H1 (cell line): ENCODE results near the gene HPN. TPM values are rescaled to one million over a fixed set of nuclear protein-coding genes. Genes with fewer than 3 reads are reported as not detected.

Experiments used
- CTCF ChIA-PET: fragments of 300-600 bp; sonication (Branson Sonifier 250); formaldehyde crosslinking; loops from one replicate; lab custom pipeline; 2021; ENCODE audit not compliant: partially characterized antibody; lab: Charles Lee
- POLR2A ChIA-PET: fragments of 300-600 bp; sonication (Branson Sonifier 250); formaldehyde crosslinking; loops from one replicate; lab custom pipeline; 2021; ENCODE audit warnings: inconsistent platforms; ENCODE audit not compliant: partially characterized antibody; lab: Charles Lee
- DNase-seq, 2 experiments: peaks; one replicate each; pipeline versions ENCODE4 v3.0.0 to v3.0.0-alpha.2; 2010 to 2022; ENCODE audit warnings: low spot score in 2 of 2, low read depth in 1 of 2, mixed read lengths in 1 of 2
- FAIRE-seq: peaks from 2 replicates; lab custom pipeline; 2011; peaks lifted over from hg19 to GRCh38; lab: Jason Lieb, UNC
- H2AFZ ChIP-seq: 2 replicates; pipeline ENCODE4 v1.8.1; 2012; ENCODE audit warnings: low read length, inconsistent platforms
- H2AK5ac ChIP-seq: 2 replicates; pipeline ENCODE4 v1.6.1; 2013; ENCODE audit warnings: low read depth, low read length
- H2BK120ac ChIP-seq: replicated peaks from 2 replicates; pipeline ENCODE3; 2013; ENCODE audit warnings: low read depth, low read length, inconsistent platforms
- H2BK12ac ChIP-seq: 2 replicates; pipeline ENCODE4 v1.6.1; 2013; ENCODE audit warnings: low read depth, low read length
- H2BK15ac ChIP-seq: 2 replicates; pipeline ENCODE4 v1.6.1; 2013; ENCODE audit warnings: low read length
- H2BK20ac ChIP-seq: 2 replicates; pipeline ENCODE4 v1.6.1; 2013; ENCODE audit warnings: low read length
- H2BK5ac ChIP-seq: 2 replicates; pipeline ENCODE4 v1.6.1; 2013; ENCODE audit warnings: low read depth, low read length
- H3K14ac ChIP-seq: 2 replicates; pipeline ENCODE4 v1.6.1; 2013; ENCODE audit warnings: inconsistent platforms; ENCODE audit not compliant: insufficient read length
- H3K18ac ChIP-seq: 2 replicates; pipeline ENCODE4 v1.6.1; 2013; ENCODE audit warnings: low read length; ENCODE audit errors: extremely low read depth
- H3K23ac ChIP-seq: 2 replicates; pipeline ENCODE4 v1.6.1; 2013; ENCODE audit warnings: inconsistent platforms; ENCODE audit not compliant: insufficient read length
- H3K23me2 ChIP-seq: 2 replicates; pipeline ENCODE4 v1.6.1; 2013; ENCODE audit warnings: low read depth, low read length
- H3K27ac ChIP-seq: 2 replicates; pipeline ENCODE4 v1.6.1; 2011; ENCODE audit warnings: low read depth, low read length, inconsistent platforms
- H3K27me3 ChIP-seq, 4 experiments: replicated peaks in 1 of 4; 1 replicate in 1 of 4; 2 replicates in 3 of 4; pipeline versions ENCODE4 v1.6.1 to v1.8.1; 2011 to 2013; ENCODE audit warnings: low read length in 3 of 4, mild to moderate bottlenecking in 3 of 4, inconsistent platforms in 2 of 4, mixed read lengths in 2 of 4, moderate library complexity in 1 of 4; ENCODE audit not compliant: control insufficient read depth in 3 of 4, insufficient read depth in 3 of 4; ENCODE audit errors: extremely low read depth in 1 of 4
- H3K36me3 ChIP-seq, 4 experiments: 2 replicates each; pipeline versions ENCODE4 v1.6.1 to v1.8.1; 2011 to 2013; ENCODE audit warnings: mild to moderate bottlenecking in 4 of 4, low read length in 3 of 4, moderate library complexity in 2 of 4, control low read depth in 1 of 4, inconsistent platforms in 1 of 4; ENCODE audit not compliant: insufficient read depth in 4 of 4, control insufficient read depth in 2 of 4
- H3K4ac ChIP-seq: replicated peaks from 2 replicates; pipeline ENCODE3; 2013; ENCODE audit warnings: low read length, low read depth, mixed read lengths, inconsistent platforms; ENCODE audit not compliant: insufficient read length
- H3K4me1 ChIP-seq, 4 experiments: replicated peaks in 1 of 4; 1 replicate in 1 of 4; 2 replicates in 3 of 4; pipeline versions ENCODE4 v1.6.1 to v1.8.1; 2011 to 2013; ENCODE audit warnings: low read length in 3 of 4, inconsistent platforms in 2 of 4, mixed read lengths in 1 of 4; ENCODE audit not compliant: insufficient read depth in 4 of 4, control insufficient read depth in 3 of 4
- H3K4me2 ChIP-seq, 2 experiments: 2 replicates each; pipeline versions ENCODE4 v1.6.1 to v1.8.1; 2011 to 2013; ENCODE audit warnings: low read depth in 2 of 2, low read length in 2 of 2, control low read depth in 1 of 2, inconsistent platforms in 1 of 2, mild to moderate bottlenecking in 1 of 2; ENCODE audit not compliant: insufficient read depth in 1 of 2
- H3K4me3 ChIP-seq, 4 experiments: fragments of 200-600, 300-600 bp in 1 of 4; sonication (generic), shearing (Covaris generic), sonication (Bioruptor Twin) in 1 of 4; 2 replicates each; pipeline versions ENCODE4 v1.5.1 to v1.8.1; 2011 to 2016; ENCODE audit warnings: low read length in 4 of 4, low read depth in 3 of 4, control low read depth in 2 of 4, inconsistent platforms in 2 of 4, mild to moderate bottlenecking in 2 of 4, mixed read lengths in 1 of 4, moderate library complexity in 1 of 4; ENCODE audit not compliant: insufficient read depth in 2 of 4; ENCODE audit errors: extremely low read depth in 1 of 4
- H3K56ac ChIP-seq: replicated peaks from 2 replicates; pipeline ENCODE3; 2013; ENCODE audit warnings: low read depth, mild to moderate bottlenecking, mixed read lengths, low read length, inconsistent platforms; ENCODE audit not compliant: insufficient read length
- H3K79me1 ChIP-seq: 2 replicates; pipeline ENCODE4 v1.6.1; 2013; ENCODE audit warnings: low read depth, low read length, control low read depth
- H3K79me2 ChIP-seq, 2 experiments: 2 replicates each; pipeline versions ENCODE4 v1.6.1 to v1.8.1; 2012 to 2013; ENCODE audit warnings: low read length in 2 of 2, mild to moderate bottlenecking in 2 of 2, inconsistent platforms in 1 of 2; ENCODE audit not compliant: insufficient read depth in 2 of 2, control insufficient read depth in 1 of 2
- H3K9ac ChIP-seq, 4 experiments: replicated peaks in 1 of 4; 1 replicate in 1 of 4; 2 replicates in 3 of 4; pipeline versions ENCODE4 v1.6.1 to v1.8.1; 2011 to 2013; ENCODE audit warnings: low read depth in 3 of 4, low read length in 3 of 4, control low read depth in 2 of 4, mild to moderate bottlenecking in 2 of 4, moderate library complexity in 2 of 4, inconsistent platforms in 1 of 4; ENCODE audit errors: extremely low read depth in 1 of 4
- H3K9me3 ChIP-seq, 2 experiments: 2 replicates each; pipeline versions ENCODE4 v1.6.1 to v1.8.1; 2012 to 2013; ENCODE audit warnings: mild to moderate bottlenecking in 2 of 2, moderate library complexity in 2 of 2, control low read depth in 1 of 2, inconsistent platforms in 1 of 2, low read depth in 1 of 2, low read length in 1 of 2, mixed read lengths in 1 of 2; ENCODE audit not compliant: insufficient read depth in 2 of 2
- H4K20me1 ChIP-seq, 2 experiments: replicated peaks in 1 of 2; 2 replicates each; pipeline versions ENCODE3 to v1.8.1; 2011 to 2013; ENCODE audit warnings: inconsistent platforms in 2 of 2, low read length in 2 of 2, mild to moderate bottlenecking in 1 of 2; ENCODE audit not compliant: insufficient read depth in 2 of 2, control insufficient read depth in 1 of 2
- H4K5ac ChIP-seq: 2 replicates; pipeline ENCODE4 v1.6.1; 2013; ENCODE audit warnings: low read length, low read depth, mixed read lengths, inconsistent platforms; ENCODE audit not compliant: insufficient read length
- H4K8ac ChIP-seq: 2 replicates; pipeline ENCODE4 v1.8.0; 2013; ENCODE audit warnings: mild to moderate bottlenecking, moderate library complexity, low read length, inconsistent platforms; ENCODE audit not compliant: insufficient read depth; ENCODE audit errors: extremely low read depth
- H4K91ac ChIP-seq: replicated peaks from 2 replicates; pipeline ENCODE3; 2013; ENCODE audit warnings: low read length, mixed read lengths, inconsistent platforms; ENCODE audit not compliant: insufficient read length
- FOSL1 ChIP-seq: IDR thresholded peaks from 2 replicates; pipeline ENCODE4 v1.6.1; 2011; ENCODE audit warnings: mild to moderate bottlenecking, low read depth, low read length, moderate library complexity; ENCODE audit not compliant: insufficient read depth
- JUND ChIP-seq: IDR thresholded peaks from 2 replicates; pipeline ENCODE4 v1.6.1; 2011; ENCODE audit warnings: mild to moderate bottlenecking, improper control_type of control experiment, low read length
- KDM4A ChIP-seq: IDR thresholded peaks from one replicate; pipeline ENCODE4 v1.7.1; 2012; ENCODE audit warnings: low read depth, mild to moderate bottlenecking, moderate library complexity, low read length, inconsistent platforms; ENCODE audit not compliant: severe bottlenecking
- POLR2A ChIP-seq, 2 experiments: IDR thresholded peaks; 1 replicate in 1 of 2; 2 replicates in 1 of 2; pipeline ENCODE4 v1.6.1; 2011; ENCODE audit warnings: low read depth in 2 of 2, low read length in 2 of 2, mild to moderate bottlenecking in 2 of 2; ENCODE audit errors: control extremely low read depth in 1 of 2
- RAD21 ChIP-seq, 2 experiments: IDR thresholded peaks in 1 of 2; conservative IDR thresholded peaks in 1 of 2; 2 replicates each; pipeline ENCODE4 v1.6.1; 2011; ENCODE audit warnings: low read depth in 2 of 2, low read length in 2 of 2, improper control_type of control experiment in 1 of 2, inconsistent platforms in 1 of 2, mild to moderate bottlenecking in 1 of 2, moderate library complexity in 1 of 2
- SIX5 ChIP-seq: IDR thresholded peaks from 2 replicates; pipeline ENCODE4 v1.6.1; 2011; ENCODE audit warnings: mild to moderate bottlenecking, low read depth, low read length
- SP1 ChIP-seq: IDR thresholded peaks from 2 replicates; pipeline ENCODE4 v1.6.1; 2011; ENCODE audit warnings: low read depth, low read length
- SP2 ChIP-seq: IDR thresholded peaks from 2 replicates; pipeline ENCODE4 v1.6.1; 2012; ENCODE audit warnings: mild to moderate bottlenecking, low read length, inconsistent platforms
- SUZ12 ChIP-seq: fragments of 200-600 bp; sonication (generic); IDR thresholded peaks from 2 replicates; pipeline ENCODE4 v1.6.1; 2012; ENCODE audit warnings: mild to moderate bottlenecking, inconsistent platforms, low read length, moderate library complexity, mixed read lengths
- TAF1 ChIP-seq: IDR thresholded peaks from 2 replicates; pipeline ENCODE4 v1.6.1; 2011; ENCODE audit warnings: mild to moderate bottlenecking, low read depth, low read length
- TEAD4 ChIP-seq: IDR thresholded peaks from 2 replicates; pipeline ENCODE4 v1.6.1; 2012; ENCODE audit warnings: low read depth, low read length, inconsistent platforms, mixed read lengths
- YY1 ChIP-seq: IDR thresholded peaks from 2 replicates; pipeline ENCODE4 v1.6.1; 2011; ENCODE audit warnings: low read depth, mild to moderate bottlenecking, low read length
- WGBS, 2 experiments: shearing (Covaris generic) in 1 of 2; methylation state at CpG; one replicate each; pipeline versions ENCODE4 v1.1.6 to v1.1.7; 2013 to 2015; ENCODE audit warnings: low lambda C conversion rate in 2 of 2, mixed read lengths in 2 of 2, inconsistent platforms in 1 of 2, low coverage in 1 of 2, missing lambda C conversion rate in 1 of 2; ENCODE audit not compliant: insufficient replicate concordance in 2 of 2, insufficient coverage in 1 of 2, insufficient read length in 1 of 2; ENCODE audit errors: extremely low coverage in 1 of 2, missing lambda C conversion rate in 1 of 2; 5-methylcytosine and 5-hydroxymethylcytosine counted together
- polyA plus RNA-seq, 7 experiments: library from polyadenylated mRNA; depleted of rRNA in 3 of 7; stranded (reverse) in 5 of 7; unstranded in 2 of 7; fragments of >200 nt in 5 of 7; fragments of 200-250 nt in 2 of 7; gene quantifications; 1 replicate in 5 of 7; 2 replicates in 1 of 7; 4 replicates in 1 of 7; pipeline versions ENCODE4 v1.2.1 to v1.2.3, GENCODE V29; 2011 to 2013; ENCODE audit warnings: missing spikeins in 2 of 7, mixed read lengths in 2 of 7
- total RNA-seq: library from RNA; stranded (reverse); fragmentation: NEBNext Ultra II Directional; extraction: Animal tissue kit (Norgen Biotek cat#: 25700); gene quantifications from 2 replicates; pipeline ENCODE4 v1.2.1, GENCODE V29; 2021

HPN gene
- total and polyA plus RNA-seq, 2 of the 8 experiments (the other 6 are each of a cell fraction or from before 2014, with no cell fraction given), result 14.7 to 33.7 TPM

- Histone ChIP-seq H3K18ac (peak overlapping the region; percentile 4; the same call in 1 of the 2 replicates), H3K4ac (no peak overlapping the region), H3K14ac (no peak overlapping the region), H2AK5ac (no peak overlapping the region), H4K20me1 (no peaks in the 10 kb centered on the region), H3K4me3 (peak overlapping the region in 3 of 4 experiments; percentile 23 to 56 (median 31); a peak in 5 of 8 replicates), H3K23ac (no peak overlapping the region), H2BK15ac (no peak overlapping the region), H3K4me2 (peak overlapping the region; percentile 15 to 70; a peak in 3 of 4 replicates), H2BK120ac (no peak overlapping the region), H3K79me2 (no peaks in the 10 kb centered on the region), H3K36me3 (no peaks in the 10 kb centered on the region), H3K79me1 (no peaks in the 10 kb centered on the region), H2BK20ac (no peak overlapping the region), H3K27me3 (peaks cover 0 to 2% (median 0%) of the 10 kb centered on the region in 4 experiments; a peak in 1 of 7 replicates), H4K91ac (no peak overlapping the region), H3K9me3 (no peaks in the 10 kb centered on the region), H3K27ac (no peak overlapping the region), H4K8ac (0 out of 2 replicates have a peak overlapping the region, but pooled peaks have one; percentile 35), H3K56ac (no peak overlapping the region), H2BK12ac (no peak overlapping the region; the same call in 1 of the 2 replicates), H2BK5ac (no peak overlapping the region), H2AFZ (no peak overlapping the region), H3K4me1 (peaks cover 0 to 23% (median 14%) of the 10 kb centered on the region in 4 experiments; a peak in 6 of 7 replicates), H3K9ac (no peak overlapping the region), H4K5ac (no peak overlapping the region), H3K23me2 (no peaks in the 10 kb centered on the region)
- 15% methylated on average over 19 of the region's 23 CpGs; no CpG with 5 or more reads in 1 of the 2 experiments for WGBS, 2 experiments
- peak; percentile 73 to 99 for DNase-seq
- POLR2A ChIA-PET, result interaction anchor here (0.7 to 0.8 kb wide), 2 partner anchors 23 to 27 kb away, joined by 3 to 4 read pairs; no protein-coding TSS in a partner anchor
- CTCF ChIA-PET, result interaction anchor here (0.6 to 6.9 kb wide), 26 partner anchors 8 to 202 kb away, joined by 3 to 154 read pairs (median 4); partner anchors contain the start of genes FXYD1, FXYD7, HAMP and LGI4
- peak; percentile 71 for FAIRE-seq
- TF ChIP-seq TEAD4 (0 out of 2 replicates have a peak, but pooled peaks have one; percentile 26), TAF1 (no peak), KDM4A (no peak), FOSL1 (no peak), RAD21 (IDR thresholded peaks at IDR 0.05 in 1 of 2, conservative IDR thresholded peaks at IDR 0.05 in 1 of 2; ENCODE audit: low read depth in 2 of 2, low read length in 2 of 2) (peak; percentile 86 to 91), POLR2A (IDR thresholded peaks at IDR 0.05; ENCODE audit: control extremely low read depth in 1 of 2, low read depth in 2 of 2, low read length in 2 of 2) (no peak), SIX5 (no peak), SP1 (peak; percentile 22; the same call in 1 of the 2 replicates), SP2 (no peak), YY1 (no peak; the same call in 1 of the 2 replicates), JUND (no peak), SUZ12 (no peak)
Observed at GRCh38 chr19:35114353-35115176, 73.0 kb downstream of the HPN start.
